GM12878 (cell line): ENCODE measurements around the gene KASH5. TPM values are rescaled to one million over a fixed set of nuclear protein-coding genes. Genes with fewer than 3 reads are reported as not detected.

Source experiments
- ATAC-seq: fragments of 200-7000 bp; cut with Tn5 transposase; 3 replicates; pipeline ENCODE4 v1.9.1; 2020; ENCODE audit warnings: mild to moderate bottlenecking, moderate library complexity
- BruUV-seq: library from RNA; stranded (reverse); fragments of 400-500 nt; replicated peaks from 2 replicates; lab custom pipeline; 2021; lab: Mats Ljungman, UMichigan
- CTCF ChIA-PET: fragments of 300-600 bp; sonication (Branson Sonifier 250); formaldehyde crosslinking; extraction: SDS; loops from one replicate; lab custom pipeline; 2021; ENCODE audit warnings: inconsistent platforms; lab: Yijun Ruan, JAX
- POLR2A ChIA-PET: fragments of 350-600 bp; formaldehyde crosslinking; extraction: SDS; loops from one replicate; lab custom pipeline; 2021; ENCODE audit warnings: inconsistent platforms; lab: Charles Lee
- RAD21 ChIA-PET: fragments of 300-600 bp; sonication (Branson Sonifier 250); formaldehyde crosslinking; loops from one replicate; lab custom pipeline; 2023; ENCODE audit warnings: antibody characterized with exemption; ENCODE audit not compliant: unreplicated experiment; lab: Charles Lee
- SMC1A ChIA-PET: fragments of 300-600 bp; sonication (Branson Sonifier 250); formaldehyde crosslinking; loops from one replicate; lab custom pipeline; 2023; ENCODE audit not compliant: unreplicated experiment, uncharacterized antibody; lab: Charles Lee
- DNase-seq: peaks from one replicate; pipeline ENCODE4 v3.0.0-alpha.2; 2011; ENCODE audit warnings: low read depth, low spot score
- FAIRE-seq: peaks from 3 replicates; lab custom pipeline; 2011; peaks lifted over from hg19 to GRCh38; lab: Jason Lieb, UNC
- H2AFZ ChIP-seq: 2 replicates; pipeline ENCODE4 v1.6.0; 2011; ENCODE audit warnings: low read depth, low read length, control low read depth; ENCODE audit not compliant: control insufficient read depth
- H3K27ac ChIP-seq: 2 replicates; pipeline ENCODE4 v1.5.1; 2011; ENCODE audit warnings: control low read depth; ENCODE audit not compliant: control insufficient read depth, insufficient read depth
- H3K27me3 ChIP-seq, 2 experiments: replicated peaks in 1 of 2; 2 replicates each; pipeline versions ENCODE4 v1.6.0 to v1.6.1; 2011; ENCODE audit warnings: low read length in 1 of 2; ENCODE audit not compliant: control insufficient read depth in 2 of 2, insufficient read depth in 2 of 2
- H3K36me3 ChIP-seq, 2 experiments: 2 replicates each; pipeline ENCODE4 v1.5.1; 2011; ENCODE audit warnings: low read length in 1 of 2; ENCODE audit not compliant: control insufficient read depth in 2 of 2, insufficient read depth in 2 of 2
- H3K4me1 ChIP-seq: 2 replicates; pipeline ENCODE4 v1.6.1; 2011; ENCODE audit warnings: mild to moderate bottlenecking, low read length, moderate library complexity, mixed read lengths; ENCODE audit not compliant: control insufficient read depth, insufficient read depth
- H3K4me2 ChIP-seq: 2 replicates; pipeline ENCODE4 v1.6.0; 2011; ENCODE audit warnings: control low read depth; ENCODE audit not compliant: control insufficient read depth, insufficient read depth
- H3K4me3 ChIP-seq: fragments of 200-600 bp; sonication (generic); 2 replicates; pipeline ENCODE4 v1.5.1; 2016
- H3K79me2 ChIP-seq: 2 replicates; pipeline ENCODE4 v1.6.0; 2011; ENCODE audit warnings: low read length; ENCODE audit not compliant: control insufficient read depth, insufficient read depth
- H3K9ac ChIP-seq: 2 replicates; pipeline ENCODE4 v1.8.0; 2011; ENCODE audit warnings: low read length, control low read depth, mixed read lengths; ENCODE audit not compliant: control insufficient read depth, insufficient read depth
- H3K9me3 ChIP-seq: replicated peaks from 3 replicates; pipeline ENCODE4 v1.5.1; 2011; ENCODE audit warnings: mild to moderate bottlenecking, low read length; ENCODE audit not compliant: control insufficient read depth, insufficient read depth
- H4K20me1 ChIP-seq: 2 replicates; pipeline ENCODE4 v1.6.0; 2011; ENCODE audit not compliant: control insufficient read depth, insufficient read depth
- RAD21 ChIP-seq: IDR thresholded peaks from 2 replicates; pipeline ENCODE4 v1.6.1; 2011; ENCODE audit warnings: mild to moderate bottlenecking, low read depth, low read length, moderate library complexity; ENCODE audit not compliant: insufficient read depth
- WGBS: methylation state at CpG from one replicate; pipeline ENCODE4 v1.1.6; 2016; ENCODE audit warnings: low lambda C conversion rate; ENCODE audit not compliant: insufficient replicate concordance, insufficient coverage; ENCODE audit errors: missing lambda C conversion rate; 5-methylcytosine and 5-hydroxymethylcytosine counted together
- in situ Hi-C: fragments of 300-500 bp; cut with MboI; formaldehyde crosslinking; loops from 9 replicates; pipeline ENCODE4 v1.14.3; 2018; ENCODE audit warnings: mixed read lengths
- intact Hi-C: fragments of 100-400 bp; cut with micrococcal nuclease; formaldehyde crosslinking; loops from one replicate; pipeline ENCODE4 v1.14.2; 2022; ENCODE audit not compliant: unreplicated experiment
- polyA plus RNA-seq, 11 experiments: library from polyadenylated mRNA; depleted of rRNA in 4 of 11; unstranded in 6 of 11; stranded (reverse) in 5 of 11; fragments of >200 nt; fragmentation: Nextera tagmentation in 4 of 11; fragmentation: Illumina TruSeq in 1 of 11; extraction: Ambion mirVana in 4 of 11; extraction: Trizol in 1 of 11; gene quantifications; 1 replicate in 1 of 11; 2 replicates in 10 of 11; pipeline versions ENCODE4 v1.2.1 to v1.2.3, GENCODE V29; 2011 to 2016; ENCODE audit warnings: inconsistent platforms in 2 of 11, missing spikeins in 2 of 11, low read depth in 1 of 11
- total RNA-seq, 4 experiments: library from RNA; depleted of rRNA in 3 of 4; stranded (reverse); fragments of >200 nt in 3 of 4; fragmentation: Illumina TruSeq in 1 of 4; extraction: Trizol in 1 of 4; gene quantifications; 2 replicates each; pipeline versions ENCODE4 v1.2.1 to v1.2.3, GENCODE V29; 2013 to 2021
- TF ChIP-seq, protein P1 (sequence below): fragments of 450-650 bp; formaldehyde crosslinking; IDR thresholded peaks from 2 replicates; pipeline ENCODE4 v1.4.0; 2022; ENCODE audit warnings: mild to moderate bottlenecking, moderate library complexity
- TF ChIP-seq, protein P2 (sequence below): IDR thresholded peaks from 2 replicates; pipeline ENCODE4 v1.6.1; 2012; ENCODE audit warnings: improper control_type of control experiment, low read depth, low read length; ENCODE audit not compliant: insufficient replicate concordance
- TF ChIP-seq, protein P3 (sequence below), 3 experiments: IDR thresholded peaks in 2 of 3; conservative IDR thresholded peaks in 1 of 3; 2 replicates each; pipeline ENCODE4 v1.5.1; 2011; ENCODE audit warnings: low read depth in 3 of 3, low read length in 3 of 3, mild to moderate bottlenecking in 3 of 3, control low read depth in 2 of 3, moderate library complexity in 2 of 3, inconsistent platforms in 1 of 3, mixed read lengths in 1 of 3; ENCODE audit not compliant: control insufficient read depth in 2 of 3, insufficient read depth in 1 of 3; ENCODE audit errors: extremely low read depth in 1 of 3

KASH5 gene
- total and polyA plus RNA-seq, 10 of the 15 experiments (the other 5 are each of a cell fraction or from before 2014, with no cell fraction given): 0.03 to 0.06 (median 0.05) TPM; not detected in 7

DNA sequence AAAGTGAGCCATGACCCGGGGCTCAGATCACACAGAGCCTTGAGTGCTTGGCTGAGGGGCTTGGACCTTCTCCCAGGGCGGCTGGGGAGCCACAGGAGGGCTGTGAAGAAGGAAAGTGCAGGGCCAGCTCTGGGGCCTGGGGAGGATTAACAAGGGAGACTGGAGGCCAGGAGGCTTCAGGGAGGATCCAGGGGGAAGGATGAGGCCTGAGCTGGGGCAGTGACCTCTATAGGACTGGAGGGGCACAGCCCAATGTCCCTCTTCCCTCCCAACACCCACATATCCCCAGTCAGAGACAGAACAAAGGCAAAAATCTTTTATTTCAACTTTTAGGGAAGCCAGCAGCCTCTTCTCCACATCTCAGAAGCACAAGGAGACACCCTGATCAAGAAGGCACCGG lies 57.9 kb downstream of the KASH5 start:
- H3K9ac ChIP-seq: no peak overlapping the region
- WGBS: 93% methylated on average over 3 of the region's 3 CpGs
- peaks cover 2 to 7% of the 10 kb centered on the region in 2 experiments; a peak in 2 of 4 replicates for H3K27me3 ChIP-seq
- H3K79me2 ChIP-seq: peaks cover 13% of the 10 kb centered on the region
- POLR2A ChIA-PET: interaction anchor here (0.6 to 1.1 kb wide), 6 partner anchors 9 to 1389 kb away, joined by 3 to 8 read pairs (median 4); partner anchors contain the start of gene RRAS
- H3K27ac ChIP-seq: no peak overlapping the region
- H3K9me3 ChIP-seq: no peaks in the 10 kb centered on the region
- SMC1A ChIA-PET: interaction anchor here (0.7 to 3.4 kb wide), 3 partner anchors 14 to 72 kb away, joined by 3 to 11 read pairs (median 3); no protein-coding TSS in a partner anchor
- in situ Hi-C loops: no loop called here
- peaks cover 5% of the 10 kb centered on the region for H3K4me1 ChIP-seq
- DNase-seq: no peak
- ATAC-seq: no peak
- intact Hi-C loops: no loop called here
- RAD21 ChIA-PET: interaction anchor here (1.0 kb wide), 1 partner anchor 24 kb away, joined by 3 read pairs; no protein-coding TSS in a partner anchor
- CTCF ChIA-PET: interaction anchor here (0.6 to 4.9 kb wide), 5 partner anchors 24 to 186 kb away, joined by 3 to 47 read pairs (median 8); partner anchors contain the start of gene FLT3LG
- no peak for TF ChIP-seq RAD21
- TF ChIP-seq, protein P1, sequence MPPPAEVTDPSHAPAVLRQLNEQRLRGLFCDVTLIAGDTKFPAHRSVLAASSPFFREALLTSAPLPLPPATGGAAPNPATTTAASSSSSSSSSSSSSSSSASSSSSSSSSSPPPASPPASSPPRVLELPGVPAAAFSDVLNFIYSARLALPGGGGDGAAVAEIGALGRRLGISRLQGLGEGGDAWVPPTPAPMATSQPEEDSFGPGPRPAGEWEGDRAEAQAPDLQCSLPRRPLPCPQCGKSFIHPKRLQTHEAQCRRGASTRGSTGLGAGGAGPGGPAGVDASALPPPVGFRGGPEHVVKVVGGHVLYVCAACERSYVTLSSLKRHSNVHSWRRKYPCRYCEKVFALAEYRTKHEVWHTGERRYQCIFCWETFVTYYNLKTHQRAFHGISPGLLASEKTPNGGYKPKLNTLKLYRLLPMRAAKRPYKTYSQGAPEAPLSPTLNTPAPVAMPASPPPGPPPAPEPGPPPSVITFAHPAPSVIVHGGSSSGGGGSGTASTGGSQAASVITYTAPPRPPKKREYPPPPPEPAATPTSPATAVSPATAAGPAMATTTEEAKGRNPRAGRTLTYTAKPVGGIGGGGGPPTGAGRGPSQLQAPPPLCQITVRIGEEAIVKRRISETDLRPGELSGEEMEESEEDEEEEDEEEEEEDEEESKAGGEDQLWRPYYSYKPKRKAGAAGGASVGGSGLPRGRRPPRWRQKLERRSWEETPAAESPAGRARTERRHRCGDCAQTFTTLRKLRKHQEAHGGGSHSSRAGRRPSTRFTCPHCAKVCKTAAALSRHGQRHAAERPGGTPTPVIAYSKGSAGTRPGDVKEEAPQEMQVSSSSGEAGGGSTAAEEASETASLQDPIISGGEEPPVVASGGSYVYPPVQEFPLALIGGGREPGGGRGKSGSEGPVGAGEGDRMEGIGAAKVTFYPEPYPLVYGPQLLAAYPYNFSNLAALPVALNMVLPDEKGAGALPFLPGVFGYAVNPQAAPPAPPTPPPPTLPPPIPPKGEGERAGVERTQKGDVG (CRISPR knock-in tag): no peak
- TF ChIP-seq, protein P2, sequence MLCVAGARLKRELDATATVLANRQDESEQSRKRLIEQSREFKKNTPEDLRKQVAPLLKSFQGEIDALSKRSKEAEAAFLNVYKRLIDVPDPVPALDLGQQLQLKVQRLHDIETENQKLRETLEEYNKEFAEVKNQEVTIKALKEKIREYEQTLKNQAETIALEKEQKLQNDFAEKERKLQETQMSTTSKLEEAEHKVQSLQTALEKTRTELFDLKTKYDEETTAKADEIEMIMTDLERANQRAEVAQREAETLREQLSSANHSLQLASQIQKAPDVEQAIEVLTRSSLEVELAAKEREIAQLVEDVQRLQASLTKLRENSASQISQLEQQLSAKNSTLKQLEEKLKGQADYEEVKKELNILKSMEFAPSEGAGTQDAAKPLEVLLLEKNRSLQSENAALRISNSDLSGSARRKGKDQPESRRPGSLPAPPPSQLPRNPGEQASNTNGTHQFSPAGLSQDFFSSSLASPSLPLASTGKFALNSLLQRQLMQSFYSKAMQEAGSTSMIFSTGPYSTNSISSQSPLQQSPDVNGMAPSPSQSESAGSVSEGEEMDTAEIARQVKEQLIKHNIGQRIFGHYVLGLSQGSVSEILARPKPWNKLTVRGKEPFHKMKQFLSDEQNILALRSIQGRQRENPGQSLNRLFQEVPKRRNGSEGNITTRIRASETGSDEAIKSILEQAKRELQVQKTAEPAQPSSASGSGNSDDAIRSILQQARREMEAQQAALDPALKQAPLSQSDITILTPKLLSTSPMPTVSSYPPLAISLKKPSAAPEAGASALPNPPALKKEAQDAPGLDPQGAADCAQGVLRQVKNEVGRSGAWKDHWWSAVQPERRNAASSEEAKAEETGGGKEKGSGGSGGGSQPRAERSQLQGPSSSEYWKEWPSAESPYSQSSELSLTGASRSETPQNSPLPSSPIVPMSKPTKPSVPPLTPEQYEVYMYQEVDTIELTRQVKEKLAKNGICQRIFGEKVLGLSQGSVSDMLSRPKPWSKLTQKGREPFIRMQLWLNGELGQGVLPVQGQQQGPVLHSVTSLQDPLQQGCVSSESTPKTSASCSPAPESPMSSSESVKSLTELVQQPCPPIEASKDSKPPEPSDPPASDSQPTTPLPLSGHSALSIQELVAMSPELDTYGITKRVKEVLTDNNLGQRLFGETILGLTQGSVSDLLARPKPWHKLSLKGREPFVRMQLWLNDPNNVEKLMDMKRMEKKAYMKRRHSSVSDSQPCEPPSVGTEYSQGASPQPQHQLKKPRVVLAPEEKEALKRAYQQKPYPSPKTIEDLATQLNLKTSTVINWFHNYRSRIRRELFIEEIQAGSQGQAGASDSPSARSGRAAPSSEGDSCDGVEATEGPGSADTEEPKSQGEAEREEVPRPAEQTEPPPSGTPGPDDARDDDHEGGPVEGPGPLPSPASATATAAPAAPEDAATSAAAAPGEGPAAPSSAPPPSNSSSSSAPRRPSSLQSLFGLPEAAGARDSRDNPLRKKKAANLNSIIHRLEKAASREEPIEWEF: no peak
- TF ChIP-seq, protein P3, sequence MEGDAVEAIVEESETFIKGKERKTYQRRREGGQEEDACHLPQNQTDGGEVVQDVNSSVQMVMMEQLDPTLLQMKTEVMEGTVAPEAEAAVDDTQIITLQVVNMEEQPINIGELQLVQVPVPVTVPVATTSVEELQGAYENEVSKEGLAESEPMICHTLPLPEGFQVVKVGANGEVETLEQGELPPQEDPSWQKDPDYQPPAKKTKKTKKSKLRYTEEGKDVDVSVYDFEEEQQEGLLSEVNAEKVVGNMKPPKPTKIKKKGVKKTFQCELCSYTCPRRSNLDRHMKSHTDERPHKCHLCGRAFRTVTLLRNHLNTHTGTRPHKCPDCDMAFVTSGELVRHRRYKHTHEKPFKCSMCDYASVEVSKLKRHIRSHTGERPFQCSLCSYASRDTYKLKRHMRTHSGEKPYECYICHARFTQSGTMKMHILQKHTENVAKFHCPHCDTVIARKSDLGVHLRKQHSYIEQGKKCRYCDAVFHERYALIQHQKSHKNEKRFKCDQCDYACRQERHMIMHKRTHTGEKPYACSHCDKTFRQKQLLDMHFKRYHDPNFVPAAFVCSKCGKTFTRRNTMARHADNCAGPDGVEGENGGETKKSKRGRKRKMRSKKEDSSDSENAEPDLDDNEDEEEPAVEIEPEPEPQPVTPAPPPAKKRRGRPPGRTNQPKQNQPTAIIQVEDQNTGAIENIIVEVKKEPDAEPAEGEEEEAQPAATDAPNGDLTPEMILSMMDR (IDR thresholded peaks at IDR 0.05 in 2 of 3, conservative IDR thresholded peaks at IDR 0.05 in 1 of 3; ENCODE audit: control insufficient read depth in 2 of 3, extremely low read depth in 1 of 3, insufficient read depth in 1 of 3, low read depth in 3 of 3, low read length in 3 of 3): peak in 1 of 3 experiments; percentile 6; a peak in 1 of 6 replicates
- no TSS peak for BruUV-seq
- no peaks in the 10 kb centered on the region; the same call in 1 of the 2 replicates for H4K20me1 ChIP-seq
- H2AFZ ChIP-seq: no peak overlapping the region
- H3K4me2 ChIP-seq: no peak overlapping the region
- no peak overlapping the region for H3K4me3 ChIP-seq
- no peak for FAIRE-seq
- H3K36me3 ChIP-seq: peaks cover 2 to 6% of the 10 kb centered on the region in 2 experiments; a peak in 3 of 4 replicates
